Stimulated activated CD8-positive, alpha-beta memory T cell treated with anti-CD3 and anti-CD28 coated beads, Interleukin-4, amount 100 ng/mL, for 48 hours (primary cell): ENCODE data around the gene AIRE.

Experiments used
- DNase-seq: peaks from one replicate; pipeline ENCODE4 v3.0.0-alpha.2; 2020

The AIRE gene

DNA sequence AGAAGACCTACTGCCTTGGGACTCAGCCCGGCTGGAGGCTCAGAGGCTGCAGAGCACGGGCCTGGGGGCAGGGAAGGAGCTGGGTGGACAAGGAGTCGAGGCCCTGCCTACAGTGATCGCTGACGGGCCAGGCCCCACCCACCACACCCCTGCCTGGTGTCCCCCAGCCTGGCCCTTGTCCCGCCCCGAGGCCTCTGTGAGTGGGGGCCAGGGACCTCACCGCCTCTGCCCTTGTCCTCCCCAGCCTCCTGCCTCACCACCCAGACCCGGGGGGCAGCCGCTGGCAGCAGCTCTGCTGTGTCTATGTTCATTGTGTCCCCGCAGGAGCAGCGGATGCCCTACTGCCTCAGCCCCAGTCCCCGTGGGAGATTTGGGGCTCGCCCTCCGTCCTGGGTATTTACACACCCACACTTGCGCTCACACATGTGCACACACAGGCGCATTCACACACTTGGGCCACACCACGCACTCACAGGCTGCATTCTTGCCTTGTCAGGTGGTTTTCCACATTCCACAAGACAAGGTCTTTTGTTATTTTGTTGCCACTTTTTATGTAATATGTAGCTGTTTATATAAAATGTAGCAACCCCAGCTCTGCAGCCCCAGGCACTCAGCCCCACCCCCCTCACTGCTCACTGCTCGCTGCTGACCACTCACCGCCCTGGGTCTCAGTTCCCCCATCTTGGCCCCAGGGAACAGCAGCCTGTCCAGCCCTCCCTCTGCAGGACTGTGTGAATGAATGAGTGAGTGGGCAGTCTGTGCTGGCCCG is 21.4 kb downstream of the AIRE start:
- DNase-seq: no peak

GRCh38 chr21:44310628-44311507 is 25.2 kb downstream of the AIRE start:
- DNase-seq: no peak

GRCh38 chr21:44312089-44312488 is 26.4 kb downstream of the AIRE start:
- no peak for DNase-seq

DNA sequence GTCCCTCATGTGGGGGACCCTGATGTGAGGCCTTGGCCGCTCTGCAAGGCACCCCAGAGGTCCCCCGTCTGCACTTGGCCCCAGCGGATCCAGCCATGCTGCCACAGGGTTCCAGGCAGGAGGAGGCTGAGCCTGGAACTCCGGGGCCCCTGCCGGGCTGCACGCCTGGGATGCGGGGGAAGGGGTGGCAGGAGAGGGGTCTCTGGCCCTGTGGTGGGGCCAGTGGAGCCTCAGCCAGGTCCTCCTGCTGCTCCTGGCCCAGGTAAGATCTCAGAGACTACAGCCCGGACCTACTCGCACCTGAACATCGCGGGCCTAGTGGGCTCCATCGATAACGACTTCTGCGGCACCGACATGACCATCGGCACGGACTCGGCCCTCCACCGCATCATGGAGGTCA is 27.0 kb downstream of the AIRE start:
- DNase-seq: no peak

DNA sequence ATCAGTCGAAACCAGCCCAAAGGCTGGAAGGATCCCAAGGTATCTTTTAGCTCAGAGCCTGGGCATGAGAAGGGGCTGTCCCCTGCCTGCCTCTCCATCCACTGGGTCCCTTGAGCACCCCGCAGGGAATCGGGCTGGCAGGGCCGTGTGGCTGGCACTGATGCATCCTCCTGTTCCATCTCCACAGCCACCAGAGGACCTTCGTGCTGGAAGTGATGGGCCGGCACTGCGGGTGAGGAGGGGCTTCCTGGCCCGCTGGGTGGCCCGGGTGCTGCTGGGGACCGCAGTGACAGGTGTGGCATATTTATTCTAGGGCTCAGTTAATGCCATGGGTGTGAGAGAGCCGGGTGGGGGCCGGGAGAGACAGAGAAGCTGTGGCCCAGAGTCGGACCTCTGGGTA is 27.8 kb downstream of the AIRE start:
- no peak for DNase-seq

- no peak for DNase-seq
Observed at GRCh38 chr21:44314128-44314527, 28.5 kb downstream of the AIRE start.

- no peak for DNase-seq
Observed at GRCh38 chr21:44314561-44314960, 28.9 kb downstream of the AIRE start.

GRCh38 chr21:44315691-44316203 is 30.1 kb downstream of the AIRE start:
- DNase-seq: no peak

- no peak for DNase-seq
Observed at GRCh38 chr21:44316277-44316900, 30.7 kb downstream of the AIRE start.

GRCh38 chr21:44317241-44317782 is 31.6 kb downstream of the AIRE start:
- no peak for DNase-seq

DNA sequence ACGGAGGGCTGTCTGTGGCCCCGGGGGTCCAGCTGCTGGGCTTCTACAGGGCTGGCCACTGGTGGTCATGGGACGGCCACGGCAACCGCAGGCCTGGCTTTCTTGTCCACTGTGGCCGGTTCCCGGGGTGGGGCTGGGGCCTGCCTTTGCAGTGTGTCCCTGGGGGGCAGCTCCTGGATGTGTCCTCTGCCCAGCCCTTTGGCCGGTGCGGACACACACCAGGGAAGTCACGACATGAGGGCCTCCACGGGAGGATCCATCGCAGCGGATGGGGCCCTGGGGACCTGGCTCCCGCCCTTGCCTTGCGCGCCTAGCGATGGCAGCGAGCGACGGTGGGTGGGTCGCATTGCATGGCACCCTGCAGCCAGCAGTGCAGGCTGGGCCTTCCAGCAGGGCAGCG is 32.2 kb downstream of the AIRE start:
- DNase-seq: no peak

DNA sequence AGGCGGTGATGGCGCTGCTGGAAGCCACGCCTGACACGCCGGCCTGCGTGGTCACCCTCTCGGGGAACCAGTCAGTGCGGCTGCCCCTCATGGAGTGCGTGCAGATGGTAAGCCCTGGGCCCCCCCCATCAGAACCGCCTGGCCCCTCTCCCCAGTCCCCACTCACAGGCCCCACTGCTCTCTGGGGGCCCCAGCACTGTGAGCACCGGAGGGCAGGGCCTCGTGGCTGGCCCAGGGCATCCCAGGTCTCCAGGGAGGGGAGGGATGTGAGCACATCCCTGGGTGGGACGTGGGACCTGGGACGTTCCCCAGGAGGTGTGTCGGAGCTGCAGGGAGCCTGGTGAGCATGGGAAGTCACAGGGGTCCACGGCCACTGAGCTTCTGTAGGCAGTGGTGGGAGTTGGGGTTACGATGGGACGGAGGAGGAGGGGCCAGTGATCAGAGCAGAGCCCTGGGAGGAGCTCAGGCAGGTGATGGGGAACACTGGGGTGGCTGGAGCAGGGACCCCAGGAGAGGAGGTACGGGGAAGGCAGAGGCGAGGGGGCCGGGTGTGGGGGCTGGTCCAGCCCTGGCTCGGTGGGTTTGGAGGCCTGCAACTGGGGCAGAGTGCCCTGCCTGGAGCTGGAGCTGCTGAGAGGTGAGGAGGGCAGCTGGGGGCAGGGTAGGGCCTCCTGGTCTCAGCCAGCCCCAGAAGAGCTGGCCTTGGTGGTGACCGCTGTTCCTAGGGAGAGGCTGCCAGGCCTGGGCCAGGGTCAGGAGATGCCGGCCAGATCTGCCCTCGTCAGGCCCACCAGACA is 33.0 kb downstream of the AIRE start:
- DNase-seq: no peak

DNA sequence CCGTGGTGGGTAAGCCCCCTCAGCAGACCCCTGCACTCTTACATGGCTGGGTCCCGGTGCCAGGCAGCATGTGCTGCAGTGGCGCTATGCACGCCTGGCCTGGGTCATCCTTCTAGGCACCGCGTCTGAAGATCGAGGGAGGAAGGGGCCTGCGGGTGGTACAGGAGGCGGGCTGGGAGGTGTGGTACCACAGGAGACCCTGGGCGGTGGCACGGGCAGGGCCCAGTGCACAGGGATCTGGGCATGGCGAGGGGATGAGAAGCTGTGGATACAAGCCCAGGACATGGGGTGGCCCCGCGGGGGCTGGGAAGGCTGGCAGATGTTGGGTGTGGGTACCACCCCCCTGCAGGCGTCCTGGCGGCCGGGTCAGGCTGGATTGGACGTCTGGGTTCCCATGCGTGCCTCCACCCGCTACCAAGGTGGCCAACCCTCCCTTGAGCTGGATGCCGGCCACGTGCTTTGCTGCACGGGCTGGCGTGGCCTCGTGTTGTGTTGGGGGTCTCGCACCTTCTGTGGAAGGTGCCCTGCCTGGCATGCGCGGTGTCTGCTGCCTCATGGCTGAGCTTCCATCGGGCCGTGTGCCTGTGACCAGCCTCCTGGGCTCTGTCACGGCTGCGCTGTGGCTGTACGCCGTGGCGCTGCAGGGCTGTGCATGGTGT is 33.9 kb downstream of the AIRE start:
- no peak for DNase-seq

DNA sequence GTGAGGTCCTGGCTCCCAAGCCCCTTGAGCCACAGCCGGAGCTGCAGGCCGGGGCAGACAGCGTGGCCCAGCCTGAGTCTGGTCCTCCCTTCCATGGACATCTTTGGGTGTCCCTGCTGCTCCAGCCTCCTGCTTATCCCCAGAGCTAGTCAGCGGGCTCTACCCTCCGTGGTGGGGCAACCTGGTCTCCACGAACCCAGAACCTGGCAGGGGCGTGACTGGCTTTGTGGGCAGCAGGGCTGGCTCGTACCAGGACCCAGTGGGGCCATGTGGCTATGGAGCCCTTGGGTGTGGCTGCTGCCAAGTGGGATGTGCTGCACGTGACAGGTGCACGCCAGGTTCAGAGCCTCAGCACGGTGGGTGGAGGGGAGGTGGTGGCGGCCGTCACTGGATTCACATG is 35.2 kb downstream of the AIRE start:
- no peak for DNase-seq

GRCh38 chr21:44321846-44322450 is 36.3 kb downstream of the AIRE start:
- DNase-seq: no peak

DNA sequence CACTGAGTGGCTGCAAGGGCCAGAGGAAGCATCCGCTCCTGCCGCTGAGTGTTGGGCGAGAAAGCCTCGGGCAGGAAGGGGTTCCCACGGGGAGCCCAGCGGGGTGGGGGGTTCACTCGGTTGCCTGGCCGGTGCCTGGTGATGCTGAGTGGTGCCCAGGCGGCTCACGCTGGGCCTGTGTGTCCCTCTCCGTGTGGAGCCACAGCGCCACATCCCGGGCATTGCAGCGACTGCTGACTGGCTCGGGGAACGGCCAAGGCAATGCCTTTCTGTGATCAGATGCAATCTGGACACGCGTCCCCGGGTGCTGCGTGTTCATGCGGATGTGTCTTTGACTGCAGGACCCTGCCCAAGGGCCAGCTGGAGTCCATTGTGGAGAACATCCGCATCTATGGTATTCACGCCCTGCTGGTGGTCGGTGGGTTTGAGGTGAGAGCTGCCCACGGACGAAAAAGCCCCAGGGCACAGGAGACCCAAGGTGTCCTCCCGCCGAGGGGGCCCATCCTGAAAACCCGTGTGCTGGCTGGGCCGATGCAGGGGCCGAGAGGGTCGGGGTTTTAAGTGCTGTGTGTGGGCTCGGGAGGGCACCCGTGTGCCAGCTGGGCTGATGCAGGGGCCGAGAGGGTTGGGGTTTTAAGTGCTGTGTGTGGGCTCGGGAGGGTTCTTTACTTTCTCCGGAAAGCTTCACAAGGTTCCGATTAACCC is 37.1 kb downstream of the AIRE start:
- no peak for DNase-seq

GRCh38 chr21:44323591-44323990 is 37.9 kb downstream of the AIRE start:
- DNase-seq: no peak

- no peak for DNase-seq
Observed at GRCh38 chr21:44324106-44324853, 38.6 kb downstream of the AIRE start.

DNA sequence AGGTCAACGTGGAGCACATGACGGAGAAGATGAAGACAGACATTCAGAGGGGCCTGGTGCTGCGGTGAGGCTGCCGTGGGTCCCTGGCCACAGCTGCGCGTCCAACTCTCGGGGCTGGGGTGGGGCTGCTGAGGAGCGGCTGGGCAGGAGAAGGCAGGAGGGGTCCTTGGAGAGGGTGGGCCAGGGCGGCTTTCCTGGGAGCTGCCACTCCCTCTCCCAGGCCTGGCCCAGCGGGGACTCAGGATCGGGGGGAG is 39.1 kb downstream of the AIRE start:
- DNase-seq: no peak
